Pancreas (tissue), 10 donors: ENCODE data around the gene CCDC8. TPM values are rescaled to one million over a fixed set of nuclear protein-coding genes. Genes with fewer than 3 reads are reported as not detected.

Experiments
- ATAC-seq, 4 donors: fragments of 200-7000 bp; cut with Tn5 transposase; one replicate each; pipeline versions ENCODE4 v1.8.0 to v1.9.1; 2020; ENCODE audit warnings: mild to moderate bottlenecking in 4 of 4, moderate library complexity in 4 of 4
- DNase-seq, 6 donors: peaks; one replicate each; pipeline ENCODE4 v3.0.0-alpha.2; 2020
- FAIRE-seq: peaks from 2 replicates; lab custom pipeline; 2012; peaks lifted over from hg19 to GRCh38; lab: Jason Lieb, UNC
- H3K27ac ChIP-seq, 4 donors: fragments of 200-600 bp; sonication (generic); 1 replicate in 3 of 4; 2 replicates in 1 of 4; pipeline versions ENCODE4 v1.5.0 to v1.8.0; 2020
- H3K27me3 ChIP-seq, 4 donors: fragments of 200-600 bp; one replicate each; pipeline ENCODE4 v1.8.0; 2021
- H3K36me3 ChIP-seq, 3 donors: fragments of 200-600 bp; sonication (generic) in 1 of 3; one replicate each; pipeline versions ENCODE4 v1.5.0 to v1.8.0; 2020 to 2021
- H3K4me1 ChIP-seq, 3 donors: fragments of 200-600 bp; one replicate each; pipeline ENCODE4 v1.8.0; 2021
- H3K4me3 ChIP-seq, 4 donors: fragments of 200-600 bp; sonication (generic) in 2 of 4; one replicate each; pipeline versions ENCODE4 v1.5.0 to v1.8.0; 2020 to 2021
- H3K9me3 ChIP-seq, 4 donors: fragments of 200-600 bp; one replicate each; pipeline ENCODE4 v1.8.0; 2021
- WGBS, 2 donors: extraction: QIAGEN DNeasy Blood & Tissue Kit; methylation state at CpG; one replicate each; pipeline ENCODE4 v1.1.7; 2013; 5-methylcytosine and 5-hydroxymethylcytosine counted together
- intact Hi-C, 3 donors: fragments of 100-400 bp; cut with DNase I; formaldehyde crosslinking; loops; one replicate each; pipeline versions ENCODE4 v1.11.1 to v1.14.2; 2022
- polyA plus RNA-seq, 2 donors: library from polyadenylated mRNA; stranded (reverse); fragments of 200-250 nt; gene quantifications; one replicate each; pipeline ENCODE4 v1.2.3, GENCODE V29; 2013
- total RNA-seq, 6 donors: library from RNA; stranded (reverse); fragmentation: NEBNext Ultra II Directional in 4 of 6; extraction: Animal tissue kit (Norgen Biotek cat#: 25700) in 4 of 6; gene quantifications; one replicate each; pipeline versions ENCODE4 v1.2.1 to v1.2.4, GENCODE V29; 2021 to 2023
- TF ChIP-seq, protein P1 (sequence below), 4 donors: fragments of 200-600 bp; sonication (generic) in 3 of 4; IDR thresholded peaks; one replicate each; pipeline versions ENCODE4 v1.5.0 to v1.8.0; 2021; ENCODE audit warnings: antibody characterized with exemption in 4 of 4
- donor health status: healthy with polysubstance abuse.
- donor health status: DM: no; HTN: no; CAD: no; lungs with moderate emphysema.
- donor health status: DM: no; HTN: no; CAD: no.
- donor health status: control.
- donor health status: control.
- donor health status: Bipolar disorder and iron deficiency.
- donor health status: DM: yes; HTN: yes; CAD: no.
- donor health status: DM: no; HTN: no; CAD: no.
- donor health status: DM: no; HTN: no; CAD: no.
- donor health status: DM: yes; HTN: yes; CAD: no.

The CCDC8 gene
- total and polyA plus RNA-seq, 8 donors, result 8.2 to 22.0 (median 12.0) TPM

DNA sequence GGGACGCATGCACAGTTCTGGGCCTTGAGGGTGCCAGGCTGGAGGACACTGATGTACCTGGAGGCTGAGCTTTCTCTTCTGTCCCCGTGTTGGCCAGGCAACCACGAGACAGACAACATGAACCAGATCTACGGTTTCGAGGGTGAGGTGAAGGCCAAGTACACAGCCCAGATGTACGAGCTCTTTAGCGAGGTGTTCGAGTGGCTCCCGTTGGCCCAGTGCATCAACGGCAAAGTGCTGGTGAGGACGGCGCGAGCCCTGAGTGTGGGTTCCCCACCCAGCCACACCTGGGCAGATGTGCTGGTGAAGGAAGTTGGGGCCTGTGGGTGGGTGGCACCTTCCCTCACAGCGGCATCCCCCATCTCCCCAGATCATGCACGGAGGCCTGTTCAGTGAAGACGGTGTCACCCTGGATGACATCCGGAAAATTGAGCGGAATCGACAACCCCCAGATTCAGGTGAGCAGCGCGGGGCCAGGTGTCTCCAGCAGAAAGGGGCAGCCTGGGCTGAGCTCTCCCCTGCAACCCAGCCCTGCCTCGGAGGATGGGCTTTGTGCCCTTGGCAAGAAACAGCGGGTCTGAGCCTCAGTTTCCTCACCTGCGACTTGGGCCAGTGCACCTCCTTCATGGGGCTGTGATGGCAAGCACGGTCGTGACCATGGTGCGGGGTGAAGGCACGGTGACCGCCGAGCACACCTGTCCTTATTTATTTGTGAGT is 26.2 kb downstream of the CCDC8 start:
- ATAC-seq (no peak), DNase-seq (peak in 1 of 6 donors; percentile 49), FAIRE-seq (no peak)
- Histone ChIP-seq H3K27me3 (no peaks in the 10 kb centered on the region), H3K36me3 (peaks cover 4 to 36% (median 22%) of the 10 kb centered on the region in 3 donors), H3K9me3 (no peaks in the 10 kb centered on the region), H3K27ac (no peak overlapping the region), H3K4me1 (no peaks in the 10 kb centered on the region), H3K4me3 (no peak overlapping the region)
- intact Hi-C loops, result no loop called here
- 94% methylated on average over 30 of the region's 30 CpGs for WGBS, 2 donors
- TF ChIP-seq, protein P1, sequence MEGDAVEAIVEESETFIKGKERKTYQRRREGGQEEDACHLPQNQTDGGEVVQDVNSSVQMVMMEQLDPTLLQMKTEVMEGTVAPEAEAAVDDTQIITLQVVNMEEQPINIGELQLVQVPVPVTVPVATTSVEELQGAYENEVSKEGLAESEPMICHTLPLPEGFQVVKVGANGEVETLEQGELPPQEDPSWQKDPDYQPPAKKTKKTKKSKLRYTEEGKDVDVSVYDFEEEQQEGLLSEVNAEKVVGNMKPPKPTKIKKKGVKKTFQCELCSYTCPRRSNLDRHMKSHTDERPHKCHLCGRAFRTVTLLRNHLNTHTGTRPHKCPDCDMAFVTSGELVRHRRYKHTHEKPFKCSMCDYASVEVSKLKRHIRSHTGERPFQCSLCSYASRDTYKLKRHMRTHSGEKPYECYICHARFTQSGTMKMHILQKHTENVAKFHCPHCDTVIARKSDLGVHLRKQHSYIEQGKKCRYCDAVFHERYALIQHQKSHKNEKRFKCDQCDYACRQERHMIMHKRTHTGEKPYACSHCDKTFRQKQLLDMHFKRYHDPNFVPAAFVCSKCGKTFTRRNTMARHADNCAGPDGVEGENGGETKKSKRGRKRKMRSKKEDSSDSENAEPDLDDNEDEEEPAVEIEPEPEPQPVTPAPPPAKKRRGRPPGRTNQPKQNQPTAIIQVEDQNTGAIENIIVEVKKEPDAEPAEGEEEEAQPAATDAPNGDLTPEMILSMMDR (IDR thresholded peaks at IDR 0.05), result no peak

DNA sequence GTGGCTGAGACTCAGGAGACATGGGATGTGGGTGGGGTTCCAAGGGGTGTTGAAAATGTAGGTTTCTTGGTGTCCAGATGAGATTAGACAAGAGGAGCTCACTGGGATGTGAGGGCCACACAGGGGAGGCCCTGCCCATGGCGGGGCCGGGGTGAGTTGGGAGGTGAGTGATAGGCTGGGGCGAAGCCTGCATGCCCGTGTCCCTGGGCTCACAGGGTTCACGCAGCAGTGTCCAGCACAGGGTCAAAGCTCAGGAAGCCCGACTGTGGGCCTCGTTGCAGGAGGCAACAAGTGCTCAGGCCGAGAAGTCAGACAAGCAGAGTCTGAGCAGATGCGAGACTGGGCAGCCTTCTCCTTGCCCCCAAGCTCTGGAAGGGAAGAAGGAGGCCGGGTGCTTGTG is 27.2 kb downstream of the CCDC8 start:
- no peak overlapping the region for H3K4me3 ChIP-seq
- no peaks in the 10 kb centered on the region for H3K27me3 ChIP-seq
- intact Hi-C loops, result no loop called here
- peak in 2 of 6 donors; percentile 36 to 57 for DNase-seq
- TF ChIP-seq, protein P1 (IDR thresholded peaks at IDR 0.05), result no peak
- FAIRE-seq, result no peak
- WGBS, 2 donors, result 89 to 94% methylated on average over 8 to 10 of the region's 10 CpGs
- H3K9me3 ChIP-seq, result no peaks in the 10 kb centered on the region
- no peaks in the 10 kb centered on the region for H3K4me1 ChIP-seq
- no peak for ATAC-seq
- H3K27ac ChIP-seq, result no peak overlapping the region
- H3K36me3 ChIP-seq, result peaks cover 4 to 35% (median 19%) of the 10 kb centered on the region in 3 donors

DNA sequence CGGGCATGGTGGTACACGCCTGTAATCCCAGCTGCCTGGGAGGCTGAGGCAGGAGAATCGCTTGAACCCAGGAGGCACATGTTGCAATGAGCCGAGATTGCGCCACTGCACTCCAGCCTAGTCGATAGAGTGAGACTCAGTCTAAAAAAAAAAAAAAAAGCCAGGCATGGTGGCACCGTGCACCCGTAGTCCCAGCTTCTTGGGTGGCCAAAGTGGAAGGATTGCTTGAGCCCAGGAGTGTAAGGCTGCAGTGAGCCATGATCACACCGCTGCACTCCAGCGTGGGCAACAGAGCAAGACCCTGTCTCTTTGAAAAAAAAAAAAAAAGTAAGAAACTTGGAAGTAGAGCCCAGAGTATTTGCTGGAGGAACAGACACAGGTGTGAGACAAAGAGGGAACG is 27.7 kb downstream of the CCDC8 start:
- no peak overlapping the region for H3K27ac ChIP-seq
- 89 to 92% methylated on average over 11 of the region's 11 CpGs for WGBS, 2 donors
- DNase-seq (no peak), ATAC-seq (no peak), FAIRE-seq (no peak)
- TF ChIP-seq, protein P1 (IDR thresholded peaks at IDR 0.05), result no peak
- H3K9me3 ChIP-seq, result no peaks in the 10 kb centered on the region
- no peaks in the 10 kb centered on the region for H3K27me3 ChIP-seq
- no peak overlapping the region for H3K4me3 ChIP-seq
- no peaks in the 10 kb centered on the region for H3K4me1 ChIP-seq
- peaks cover 4 to 30% (median 15%) of the 10 kb centered on the region in 3 donors for H3K36me3 ChIP-seq
- intact Hi-C loops, result no loop called here

DNA sequence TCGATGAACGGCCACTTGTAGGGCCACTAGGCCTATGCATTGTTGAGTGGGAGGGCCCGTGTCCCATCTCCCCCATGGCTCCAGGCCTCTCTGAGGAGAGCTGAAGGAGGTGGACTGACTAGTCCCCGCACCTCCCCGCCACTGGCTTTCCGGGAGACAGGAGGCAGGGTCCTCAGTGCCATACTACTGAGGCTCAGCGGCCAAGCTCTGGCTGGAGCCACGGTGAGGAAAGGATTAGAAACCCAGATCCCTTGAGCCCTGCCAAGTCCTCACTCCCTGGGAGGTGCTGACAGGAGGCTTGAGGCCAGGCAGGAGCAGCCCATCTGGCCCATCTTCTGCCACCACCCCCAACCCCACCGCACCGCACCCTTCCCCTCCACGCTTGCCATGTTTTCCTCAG is 29.0 kb downstream of the CCDC8 start:
- intact Hi-C loops, result no loop called here
- TF ChIP-seq, protein P1 (IDR thresholded peaks at IDR 0.05), result no peak
- FAIRE-seq, result no peak
- no peaks in the 10 kb centered on the region for H3K4me1 ChIP-seq
- 91 to 94% methylated on average over 11 of the region's 11 CpGs for WGBS, 2 donors
- no peak overlapping the region for H3K27ac ChIP-seq
- ATAC-seq, result no peak
- peaks cover 4 to 29% (median 5%) of the 10 kb centered on the region in 3 donors for H3K36me3 ChIP-seq
- no peaks in the 10 kb centered on the region for H3K9me3 ChIP-seq
- peak in 1 of 6 donors; percentile 30 for DNase-seq
- H3K27me3 ChIP-seq, result no peaks in the 10 kb centered on the region
- H3K4me3 ChIP-seq, result no peak overlapping the region

DNA sequence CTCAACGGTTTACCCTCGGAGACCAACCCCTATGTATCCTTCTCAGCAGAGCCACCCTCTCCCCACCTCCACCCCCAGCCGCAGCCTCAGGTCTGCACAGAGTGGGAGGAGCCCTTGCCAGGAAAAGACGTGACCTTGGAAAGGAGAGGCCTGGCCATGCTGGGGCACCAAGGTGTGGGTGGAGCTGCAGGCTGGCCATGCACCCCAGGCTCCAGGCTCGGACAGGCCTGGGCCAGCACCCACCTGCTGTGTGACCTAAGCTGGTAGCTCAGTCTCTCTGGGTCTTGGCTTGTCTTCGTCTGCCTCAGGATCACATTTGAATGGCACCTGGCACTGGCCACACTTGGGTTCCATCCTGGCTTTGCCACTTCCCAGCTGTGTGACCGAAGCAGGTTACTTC is 29.5 kb downstream of the CCDC8 start:
- WGBS, 2 donors, result 53 to 70% methylated on average over 7 of the region's 7 CpGs
- H3K27ac ChIP-seq, result no peak overlapping the region
- FAIRE-seq, result no peak
- no peak overlapping the region for H3K4me3 ChIP-seq
- TF ChIP-seq, protein P1 (IDR thresholded peaks at IDR 0.05), result no peak
- no peaks in the 10 kb centered on the region for H3K9me3 ChIP-seq
- peak in 3 of 4 donors; percentile 18 to 88 (median 24) for ATAC-seq
- no peaks in the 10 kb centered on the region for H3K27me3 ChIP-seq
- peak in 2 of 6 donors; percentile 54 to 67 for DNase-seq
- peaks cover 4 to 29% (median 5%) of the 10 kb centered on the region in 3 donors for H3K36me3 ChIP-seq
- no peaks in the 10 kb centered on the region for H3K4me1 ChIP-seq
- intact Hi-C loops, result no loop called here
